Gastroesophageal sphincter (tissue), 4 donors: ENCODE results near the gene LYRM4. TPM values are rescaled to one million over a fixed set of nuclear protein-coding genes. Genes with fewer than 3 reads are reported as not detected.

Source experiments
- ATAC-seq: fragments of 150-250 bp; one replicate; pipeline ENCODE4 v1.9.1; 2016; ENCODE audit warnings: mild to moderate bottlenecking, moderate library complexity
- H3K27ac ChIP-seq, 4 donors: fragments of 200-600 bp; sonication (generic) in 3 of 4; 1 replicate in 3 of 4; 2 replicates in 1 of 4; pipeline ENCODE4 v1.5.1; 2016 to 2019
- H3K27me3 ChIP-seq: fragments of 200-600 bp; sonication (generic); one replicate; pipeline ENCODE4 v1.5.1; 2019
- H3K36me3 ChIP-seq, 2 donors: fragments of 200-600 bp; sonication (generic); one replicate each; pipeline ENCODE4 v1.5.1; 2019; ENCODE audit warnings: control low read depth in 1 of 2
- H3K4me1 ChIP-seq, 3 donors: fragments of 200-600 bp; sonication (generic); 1 replicate in 2 of 3; 2 replicates in 1 of 3; pipeline ENCODE4 v1.5.1; 2016 to 2019; ENCODE audit warnings: control low read depth in 2 of 3
- H3K4me3 ChIP-seq, 2 donors: fragments of 200-600 bp; sonication (generic); one replicate each; pipeline ENCODE4 v1.5.1; 2019; ENCODE audit warnings: mild to moderate bottlenecking in 1 of 2, moderate library complexity in 1 of 2
- H3K9me3 ChIP-seq, 3 donors: fragments of 200-600 bp; sonication (generic); one replicate each; pipeline ENCODE4 v1.5.1; 2017 to 2019; ENCODE audit warnings: control low read depth in 2 of 3
- EP300 ChIP-seq: sonication (generic); formaldehyde crosslinking; IDR thresholded peaks from one replicate; pipeline ENCODE4 v1.6.1; 2017; ENCODE audit warnings: antibody characterized with exemption, mild to moderate bottlenecking
- POLR2A ChIP-seq, 2 donors: fragments of 450-650 bp; IDR thresholded peaks; one replicate each; pipeline ENCODE4 v1.6.1; 2017; ENCODE audit warnings: antibody characterized with exemption in 2 of 2, mild to moderate bottlenecking in 2 of 2, moderate library complexity in 1 of 2
- POLR2AphosphoS5 ChIP-seq: sonication (generic); formaldehyde crosslinking; IDR thresholded peaks from one replicate; pipeline ENCODE4 v1.6.1; 2017; ENCODE audit warnings: antibody characterized with exemption
- WGBS, 2 donors: methylation state at CpG; one replicate each; pipeline ENCODE4 v1.1.5; 2018; ENCODE audit warnings: low coverage in 1 of 2; 5-methylcytosine and 5-hydroxymethylcytosine counted together
- total RNA-seq, 4 donors: library from RNA; depleted of rRNA; stranded (reverse); fragments of >200 nt; gene quantifications; one replicate each; pipeline ENCODE4 v1.1.0, GENCODE V29; 2016
- TF ChIP-seq, protein P1 (sequence below), 4 experiments: fragments of 200-600 bp in 2 of 4; fragments of 450-650 bp in 2 of 4; sonication (generic) in 1 of 4; IDR thresholded peaks; one replicate each; pipeline ENCODE4 v1.5.1; 2017 to 2019; ENCODE audit warnings: antibody characterized with exemption in 4 of 4, mild to moderate bottlenecking in 2 of 4, moderate library complexity in 2 of 4

The LYRM4 gene
- total RNA-seq, 4 donors from 2014 or later, result 16.4 to 27.9 (median 20.5) TPM

DNA sequence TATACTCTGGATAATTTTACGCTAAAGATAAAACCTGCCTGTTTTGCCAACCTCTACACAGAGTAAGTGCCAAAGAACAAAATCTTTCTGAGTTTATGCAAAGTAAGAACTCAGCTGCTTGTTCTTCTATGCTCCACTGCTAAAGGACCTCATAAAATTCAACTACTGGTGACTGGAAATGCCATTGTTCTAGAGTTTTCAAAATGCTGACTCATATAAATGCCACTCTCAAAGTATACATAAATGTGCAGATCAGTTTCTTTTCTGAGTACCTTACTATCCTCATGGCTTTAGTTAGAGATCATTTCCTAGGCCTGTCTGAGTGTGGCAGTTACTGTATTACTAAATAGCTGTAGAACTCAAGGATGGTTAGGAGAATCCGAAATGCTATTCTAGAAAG lies 45.6 kb downstream of the LYRM4 start:
- H3K36me3 ChIP-seq, result peaks cover 0 to 8% of the 10 kb centered on the region in 2 donors
- peak overlapping the region in 1 of 4 donors; percentile 27 for H3K27ac ChIP-seq
- H3K4me1 ChIP-seq, result peaks cover 0 to 32% (median 0%) of the 10 kb centered on the region in 3 donors
- TF ChIP-seq, protein P1, sequence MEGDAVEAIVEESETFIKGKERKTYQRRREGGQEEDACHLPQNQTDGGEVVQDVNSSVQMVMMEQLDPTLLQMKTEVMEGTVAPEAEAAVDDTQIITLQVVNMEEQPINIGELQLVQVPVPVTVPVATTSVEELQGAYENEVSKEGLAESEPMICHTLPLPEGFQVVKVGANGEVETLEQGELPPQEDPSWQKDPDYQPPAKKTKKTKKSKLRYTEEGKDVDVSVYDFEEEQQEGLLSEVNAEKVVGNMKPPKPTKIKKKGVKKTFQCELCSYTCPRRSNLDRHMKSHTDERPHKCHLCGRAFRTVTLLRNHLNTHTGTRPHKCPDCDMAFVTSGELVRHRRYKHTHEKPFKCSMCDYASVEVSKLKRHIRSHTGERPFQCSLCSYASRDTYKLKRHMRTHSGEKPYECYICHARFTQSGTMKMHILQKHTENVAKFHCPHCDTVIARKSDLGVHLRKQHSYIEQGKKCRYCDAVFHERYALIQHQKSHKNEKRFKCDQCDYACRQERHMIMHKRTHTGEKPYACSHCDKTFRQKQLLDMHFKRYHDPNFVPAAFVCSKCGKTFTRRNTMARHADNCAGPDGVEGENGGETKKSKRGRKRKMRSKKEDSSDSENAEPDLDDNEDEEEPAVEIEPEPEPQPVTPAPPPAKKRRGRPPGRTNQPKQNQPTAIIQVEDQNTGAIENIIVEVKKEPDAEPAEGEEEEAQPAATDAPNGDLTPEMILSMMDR (IDR thresholded peaks at IDR 0.05), result no peak
- TF ChIP-seq POLR2A (IDR thresholded peaks at IDR 0.05), result no peak
- no peak for TF ChIP-seq EP300
- TF ChIP-seq POLR2AphosphoS5, result no peak
- 68 to 70% methylated on average over 2 of the region's 2 CpGs for WGBS, 2 donors
- no peaks in the 10 kb centered on the region for H3K9me3 ChIP-seq
- no peak for ATAC-seq
- no peaks in the 10 kb centered on the region for H3K27me3 ChIP-seq
- no peak overlapping the region for H3K4me3 ChIP-seq

DNA sequence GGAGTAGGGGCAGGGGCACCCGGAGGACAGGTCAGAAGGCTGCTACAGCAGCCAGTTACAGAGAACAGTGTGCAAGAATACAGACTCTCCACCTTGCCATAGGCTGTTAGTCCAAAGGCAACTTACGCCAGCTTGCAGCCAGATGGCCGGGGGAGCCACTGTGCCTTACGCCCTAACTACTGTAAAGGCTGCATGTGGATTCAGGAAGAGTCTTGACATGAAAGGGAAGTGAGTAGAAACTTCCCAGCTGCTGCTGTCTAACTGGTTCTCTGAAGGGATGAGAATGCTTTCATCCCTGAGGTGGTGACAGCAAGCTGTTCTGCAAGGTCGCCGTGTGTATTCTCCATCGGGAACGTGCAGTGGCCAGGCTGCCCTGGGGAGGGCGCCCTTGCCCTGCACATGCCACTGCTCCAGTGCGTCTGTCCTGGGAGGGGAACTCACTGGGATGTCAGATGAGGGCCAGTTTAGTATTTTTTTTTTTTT lies 46.1 kb downstream of the LYRM4 start:
- H3K36me3 ChIP-seq, result peaks cover 0 to 8% of the 10 kb centered on the region in 2 donors
- H3K27ac ChIP-seq, result peak overlapping the region in 1 of 4 donors; percentile 27
- H3K4me1 ChIP-seq, result peaks cover 0 to 32% (median 0%) of the 10 kb centered on the region in 3 donors
- H3K9me3 ChIP-seq, result no peaks in the 10 kb centered on the region
- TF ChIP-seq, protein P1 (IDR thresholded peaks at IDR 0.05), result peak; percentile 30 to 69 (median 50)
- no peak for TF ChIP-seq EP300
- 57 to 80% methylated on average over 1 to 5 of the region's 10 CpGs for WGBS, 2 donors
- ATAC-seq, result peak; percentile 55
- H3K27me3 ChIP-seq, result no peaks in the 10 kb centered on the region
- H3K4me3 ChIP-seq, result no peak overlapping the region

DNA sequence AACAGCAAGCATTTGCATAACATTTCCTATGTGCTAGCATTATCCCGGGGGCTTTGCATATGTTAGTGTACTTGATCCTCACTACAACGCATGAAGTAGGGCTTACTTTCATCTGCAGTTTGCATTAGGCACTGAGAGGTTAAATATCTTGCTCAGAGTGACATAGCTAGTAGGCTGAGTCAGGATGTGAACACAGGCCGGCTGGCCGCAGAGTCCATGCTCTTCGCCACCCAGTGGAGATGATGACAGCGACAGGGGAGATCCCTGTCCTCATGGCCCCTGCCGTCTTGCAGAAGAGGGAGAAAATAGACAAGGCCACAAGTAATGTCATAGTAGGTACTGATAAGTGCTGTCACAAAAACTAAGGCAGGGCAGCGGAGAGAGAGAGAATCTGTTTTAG lies 46.9 kb downstream of the LYRM4 start:
- Histone ChIP-seq H3K27ac (no peak overlapping the region), H3K36me3 (peaks cover 0 to 8% of the 10 kb centered on the region in 2 donors), H3K4me3 (no peak overlapping the region), H3K27me3 (no peaks in the 10 kb centered on the region), H3K9me3 (no peaks in the 10 kb centered on the region), H3K4me1 (peaks cover 0 to 31% (median 0%) of the 10 kb centered on the region in 3 donors)
- TF ChIP-seq, protein P1 (IDR thresholded peaks at IDR 0.05), result no peak
- TF ChIP-seq POLR2AphosphoS5 (no peak), POLR2A (IDR thresholded peaks at IDR 0.05) (no peak), EP300 (no peak)
- 77 to 85% methylated on average over 5 to 7 of the region's 8 CpGs for WGBS, 2 donors
- no peak for ATAC-seq

DNA sequence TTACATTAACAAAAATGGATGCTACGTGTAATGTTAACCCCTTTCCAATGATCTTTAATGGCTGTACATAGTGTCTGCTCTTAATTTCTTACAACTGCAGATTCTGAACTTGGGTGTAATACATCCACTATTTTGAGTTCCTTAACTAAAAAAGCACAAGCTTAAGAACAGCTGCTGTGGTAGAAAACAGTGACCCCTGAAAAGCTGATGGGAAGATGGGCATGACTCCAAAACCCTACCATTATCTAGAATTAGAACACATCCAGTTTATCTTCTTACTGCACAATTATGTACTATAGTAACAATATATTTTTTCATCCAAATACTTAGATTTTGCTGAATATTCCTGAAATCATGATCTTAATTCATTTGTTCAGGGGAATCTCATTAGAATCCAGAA lies 49.3 kb downstream of the LYRM4 start:
- TF ChIP-seq POLR2AphosphoS5 (no peak), POLR2A (IDR thresholded peaks at IDR 0.05) (no peak), EP300 (no peak)
- TF ChIP-seq, protein P1 (IDR thresholded peaks at IDR 0.05), result no peak
- no peaks in the 10 kb centered on the region for H3K27me3 ChIP-seq
- H3K4me1 ChIP-seq, result peaks cover 3 to 42% (median 8%) of the 10 kb centered on the region in 3 donors
- no peaks in the 10 kb centered on the region for H3K9me3 ChIP-seq
- H3K4me3 ChIP-seq, result no peak overlapping the region
- ATAC-seq, result no peak
- no peak overlapping the region for H3K27ac ChIP-seq
- peaks cover 0 to 8% of the 10 kb centered on the region in 2 donors for H3K36me3 ChIP-seq
- WGBS, 2 donors, result 94 to 100% methylated on average over 1 of the region's 1 CpG

DNA sequence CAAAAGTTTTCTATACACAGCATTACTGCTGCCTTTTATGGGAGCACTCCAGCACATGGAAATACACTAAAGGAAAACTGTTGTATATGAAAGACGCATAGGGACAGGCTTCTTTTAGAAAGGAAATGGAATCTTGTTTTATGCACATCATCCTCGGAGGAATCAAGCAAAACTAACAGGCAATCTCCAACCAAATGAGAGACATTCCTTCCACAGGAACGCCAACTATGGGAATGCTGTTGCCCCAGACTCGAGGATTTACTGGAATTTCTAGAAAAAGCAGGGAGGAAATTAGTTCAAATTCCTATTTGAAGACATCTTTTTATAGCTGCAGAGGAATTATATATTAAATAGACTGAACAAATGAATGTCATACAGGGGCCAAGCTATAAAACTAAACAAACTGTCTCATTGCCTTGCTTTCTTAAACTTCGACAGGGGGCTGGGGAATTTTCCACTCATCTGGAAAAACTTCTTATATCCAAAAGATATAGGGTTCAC lies 52.2 kb downstream of the LYRM4 start:
- Histone ChIP-seq H3K27me3 (no peaks in the 10 kb centered on the region), H3K27ac (peak overlapping the region in 3 of 4 donors; percentile 32 to 69 (median 40)), H3K4me3 (no peak overlapping the region), H3K9me3 (no peaks in the 10 kb centered on the region), H3K36me3 (peaks cover 0 to 7% of the 10 kb centered on the region in 2 donors), H3K4me1 (peaks cover 12 to 52% (median 23%) of the 10 kb centered on the region in 3 donors)
- ATAC-seq, result no peak
- TF ChIP-seq, protein P1 (IDR thresholded peaks at IDR 0.05), result no peak
- TF ChIP-seq EP300 (no peak), POLR2AphosphoS5 (no peak)
- WGBS, 2 donors, result 28 to 35% methylated on average over 5 of the region's 5 CpGs
